Esophagus mucosa (tissue), 1 donor: ENCODE measurements around the gene CLCNKA. TPM values are rescaled to one million over a fixed set of nuclear protein-coding genes. Genes with fewer than 3 reads are reported as not detected.
A peak's percentile ranks its signal among the peaks of the same experiment; 100 is the strongest.
"Not testable (repeated sequence)": the region's sequence is repeated elsewhere in the genome, so short reads cannot be mapped to it uniquely, and the experiment has no call there.

ENCODE experiments used
- ATAC-seq: fragments of 200-7000 bp; cut with Tn5 transposase; one replicate; pipeline ENCODE4 v1.9.1; 2020
- total RNA-seq: library from RNA; stranded (reverse); gene quantifications from one replicate; pipeline ENCODE4 v1.2.4, GENCODE V29; 2023
- donor health status: DM: yes; HTN: yes; CAD: no.

CLCNKA gene
- 0.08 TPM for total RNA-seq

GRCh38 chr1:16021681-16022080, at the start of gene CLCNKA:
Gene CLCNKA (plus strand): TSS chr1:16022036. CDS start chr1:16022620, 584 bp downstream.
- ATAC-seq, result no peak

GRCh38 chr1:15972409-15972808, 49.4 kb upstream of the CLCNKA start:
- no peak for ATAC-seq

GRCh38 chr1:15973772-15974171, 48.1 kb upstream of the CLCNKA start:
- no peak for ATAC-seq

GRCh38 chr1:15974855-15975254, 47.0 kb upstream of the CLCNKA start:
- ATAC-seq, result peak; percentile 19

GRCh38 chr1:15975358-15975804, 46.5 kb upstream of the CLCNKA start:
- peak; percentile 73 for ATAC-seq

- ATAC-seq, result peak; percentile 95
Observed at GRCh38 chr1:15975805-15976680, 45.8 kb upstream of the CLCNKA start, which contains the start of gene ZBTB17. Gene ZBTB17 (minus strand): TSS chr1:15976101. CDS start chr1:15948495, 27,606 bp downstream.

- not testable (repeated sequence) for ATAC-seq
Observed at GRCh38 chr1:15977947-15978346, 43.9 kb upstream of the CLCNKA start.

- ATAC-seq, result no peak
Observed at GRCh38 chr1:15981679-15982078, 40.2 kb upstream of the CLCNKA start.

- ATAC-seq, result no peak
Observed at GRCh38 chr1:15983275-15983674, 38.6 kb upstream of the CLCNKA start.

- no peak for ATAC-seq
Observed at GRCh38 chr1:15985611-15986297, 36.1 kb upstream of the CLCNKA start.

- ATAC-seq, result peak; percentile 9
Observed at GRCh38 chr1:15988856-15989736, 32.7 kb upstream of the CLCNKA start.

GRCh38 chr1:15989776-15990175, 32.1 kb upstream of the CLCNKA start:
- ATAC-seq, result no peak

- no peak for ATAC-seq
Observed at GRCh38 chr1:15991427-15992186, 30.2 kb upstream of the CLCNKA start.

GRCh38 chr1:15992187-15992553, 29.7 kb upstream of the CLCNKA start:
- ATAC-seq, result no peak

GRCh38 chr1:15992582-15993500, 29.0 kb upstream of the CLCNKA start:
- ATAC-seq, result no peak

- no peak for ATAC-seq
Observed at GRCh38 chr1:15993666-15994065, 28.2 kb upstream of the CLCNKA start.

GRCh38 chr1:15994081-15994480, 27.8 kb upstream of the CLCNKA start:
- no peak for ATAC-seq

- peak; percentile 77 for ATAC-seq
Observed at GRCh38 chr1:15994590-15995351, 27.1 kb upstream of the CLCNKA start.

GRCh38 chr1:15997076-15997585, 24.7 kb upstream of the CLCNKA start:
- ATAC-seq, result no peak
